K562 (cell line): ENCODE measurements around the gene MCM5. TPM values are rescaled to one million over a fixed set of nuclear protein-coding genes. Genes with fewer than 3 reads are reported as not detected.

Source experiments
- ATAC-seq: fragments of 200-7000 bp; cut with Tn5 transposase; 3 replicates; pipeline ENCODE4 v1.9.1; 2020; ENCODE audit warnings: moderate library complexity
- BruUV-seq: library from RNA; stranded (reverse); fragments of 400-500 nt; replicated peaks from 2 replicates; lab custom pipeline; 2021; lab: Mats Ljungman, UMichigan
- CTCF ChIA-PET: fragments of 300-600 bp; formaldehyde crosslinking; extraction: SDS; loops from one replicate; lab custom pipeline; 2021; ENCODE audit warnings: low intra/inter-chr PET ratio; lab: Yijun Ruan, JAX
- POLR2A ChIA-PET: fragments of 300-600, 350-650 bp; sonication (Branson Sonifier 250); formaldehyde crosslinking; extraction: SDS; loops from one replicate; lab custom pipeline; 2021; ENCODE audit warnings: antibody characterized with exemption, inconsistent platforms; lab: Yijun Ruan, JAX
- DNase-seq, 4 experiments: peaks; one replicate each; pipeline versions ENCODE4 v3.0.0 to v3.0.0-alpha.2; 2011 to 2018; ENCODE audit warnings: low spot score in 3 of 4, mixed read lengths in 3 of 4; ENCODE audit errors: extremely low read depth in 1 of 4
- FAIRE-seq: peaks from 2 replicates; lab custom pipeline; 2011; peaks lifted over from hg19 to GRCh38; lab: Jason Lieb, UNC
- H2AFZ ChIP-seq: 2 replicates; pipeline ENCODE4 v1.6.0; 2011; ENCODE audit warnings: low read depth, low read length, control low read depth, inconsistent platforms
- H3K27ac ChIP-seq: fragments of 200-600 bp; 3 replicates; pipeline ENCODE4 v1.8.0; 2011; ENCODE audit warnings: low read depth, mild to moderate bottlenecking, control low read depth, inconsistent platforms, low read length, moderate library complexity, mixed read lengths; ENCODE audit errors: extremely low read depth
- H3K27me3 ChIP-seq, 2 experiments: fragments of 300-600 bp in 1 of 2; 2 replicates in 1 of 2; 3 replicates in 1 of 2; pipeline versions ENCODE4 v1.6.0 to v1.8.0; 2011; ENCODE audit warnings: inconsistent platforms in 2 of 2, low read length in 2 of 2, mild to moderate bottlenecking in 1 of 2, mixed read lengths in 1 of 2, moderate library complexity in 1 of 2; ENCODE audit not compliant: control insufficient read depth in 2 of 2, insufficient read depth in 2 of 2
- H3K36me3 ChIP-seq: fragments of 300-600 bp; 3 replicates; pipeline ENCODE4 v1.8.0; 2011; ENCODE audit warnings: mild to moderate bottlenecking, low read length, inconsistent platforms; ENCODE audit not compliant: control insufficient read depth, insufficient read depth
- H3K4me1 ChIP-seq, 2 experiments: fragments of 200-600 bp in 1 of 2; replicated peaks in 1 of 2; 2 replicates in 1 of 2; 3 replicates in 1 of 2; pipeline versions ENCODE4 v1.5.1 to v1.8.0; 2011; ENCODE audit warnings: inconsistent platforms in 2 of 2, low read length in 2 of 2, mild to moderate bottlenecking in 1 of 2, mixed read lengths in 1 of 2, moderate library complexity in 1 of 2; ENCODE audit not compliant: control insufficient read depth in 2 of 2, insufficient read depth in 2 of 2
- H3K4me2 ChIP-seq: 2 replicates; pipeline ENCODE4 v1.6.1; 2011; ENCODE audit warnings: low read length, control low read depth, inconsistent platforms, mixed read lengths; ENCODE audit not compliant: insufficient read depth
- H3K4me3 ChIP-seq: fragments of 200-600 bp; sonication (generic), shearing (Covaris generic); 2 replicates; pipeline ENCODE4 v1.5.1; 2016; ENCODE audit warnings: control low read depth, inconsistent platforms
- H3K79me2 ChIP-seq: fragments of 200-600 bp; 3 replicates; pipeline ENCODE4 v1.8.0; 2011; ENCODE audit warnings: low read length, inconsistent platforms; ENCODE audit not compliant: control insufficient read depth, insufficient read depth
- H3K9ac ChIP-seq, 2 experiments: 2 replicates each; pipeline versions ENCODE4 v1.6.0 to v1.6.1; 2011; ENCODE audit warnings: low read depth in 2 of 2, low read length in 2 of 2, control low read depth in 1 of 2, inconsistent platforms in 1 of 2, mild to moderate bottlenecking in 1 of 2, mixed read lengths in 1 of 2; ENCODE audit not compliant: insufficient read depth in 1 of 2
- H3K9me1 ChIP-seq: one replicate; pipeline ENCODE4 v1.6.0; 2011; ENCODE audit warnings: inconsistent platforms, mild to moderate bottlenecking, low read length, moderate library complexity; ENCODE audit not compliant: control insufficient read depth, insufficient read depth
- H3K9me3 ChIP-seq: replicated peaks from 2 replicates; pipeline ENCODE4 v1.5.1; 2011; ENCODE audit warnings: low read depth, low read length, inconsistent platforms; ENCODE audit not compliant: control insufficient read depth, insufficient read depth
- H4K20me1 ChIP-seq: replicated peaks from 2 replicates; pipeline ENCODE4 v1.6.1; 2011; ENCODE audit warnings: low read length, inconsistent platforms, mixed read lengths; ENCODE audit not compliant: control insufficient read depth, insufficient read depth
- E4F1 ChIP-seq: fragments of 250-450 bp; sonication (Bioruptor Pico); IDR thresholded peaks from 2 replicates; pipeline ENCODE4 v1.5.0; 2021; ENCODE audit warnings: mild to moderate bottlenecking, borderline replicate concordance
- GTF2F1 ChIP-seq: IDR thresholded peaks from 2 replicates; pipeline ENCODE4 v1.6.1; 2011; ENCODE audit warnings: low read depth, low read length, improper control_type of control experiment
- HIVEP1 ChIP-seq: fragments of 250-450 bp; sonication (Bioruptor Pico); IDR thresholded peaks from 2 replicates; pipeline ENCODE4 v1.4.0; 2020; ENCODE audit warnings: mild to moderate bottlenecking
- PREB ChIP-seq: sonication (generic); formaldehyde crosslinking; IDR thresholded peaks from 2 replicates; pipeline ENCODE4 v1.8.1; 2023; ENCODE audit warnings: mild to moderate bottlenecking, missing genetic modification reagents
- RFX1 ChIP-seq: fragments of 450-650 bp; IDR thresholded peaks from 2 replicates; pipeline ENCODE4 v1.6.1; 2016; ENCODE audit warnings: mild to moderate bottlenecking, moderate library complexity
- STAT6 ChIP-seq: sonication (generic); formaldehyde crosslinking; IDR thresholded peaks from 2 replicates; pipeline ENCODE4 v1.8.1; 2023; ENCODE audit warnings: mild to moderate bottlenecking, missing genetic modification reagents
- TGIF2 ChIP-seq: sonication (generic); formaldehyde crosslinking; IDR thresholded peaks from 2 replicates; pipeline ENCODE4 v1.8.1; 2022; ENCODE audit warnings: mild to moderate bottlenecking, missing genetic modification reagents, moderate library complexity
- ZBTB11 ChIP-seq, 3 experiments: fragments of 200-800 bp in 1 of 3; fragments of 250-450 bp in 1 of 3; fragments of 450-650 bp in 1 of 3; sonication (Bioruptor Pico) in 1 of 3; sonication (Bioruptor generic) in 1 of 3; formaldehyde crosslinking in 1 of 3; IDR thresholded peaks; 2 replicates each; pipeline versions ENCODE4 v1.6.1 to v1.8.0; 2016 to 2022; ENCODE audit warnings: mild to moderate bottlenecking in 2 of 3, missing genetic modification characterization in 2 of 3, missing compliant biosample characterization in 1 of 3, moderate library complexity in 1 of 3
- ZBTB7A ChIP-seq: IDR thresholded peaks from 2 replicates; pipeline ENCODE4 v1.6.1; 2011; ENCODE audit warnings: low read depth, mild to moderate bottlenecking, low read length, moderate library complexity, borderline replicate concordance; ENCODE audit not compliant: control insufficient read depth
- ZNF586 ChIP-seq: fragments of 450-650 bp; formaldehyde crosslinking; conservative IDR thresholded peaks from 2 replicates; pipeline ENCODE4 v1.4.0; 2020; ENCODE audit warnings: mild to moderate bottlenecking, moderate library complexity
- WGBS: fragments of 100-300 bp; shearing (Covaris generic); methylation state at CpG from one replicate; pipeline ENCODE4 v1.1.6; 2016; ENCODE audit warnings: low coverage, mixed read lengths; ENCODE audit not compliant: insufficient coverage; ENCODE audit errors: missing lambda C conversion rate; 5-methylcytosine and 5-hydroxymethylcytosine counted together
- in situ Hi-C: fragments of 300-500 bp; cut with MboI; formaldehyde crosslinking; loops from 4 replicates; pipeline ENCODE4 v1.15.0; 2018; ENCODE audit warnings: inconsistent platforms, mixed read lengths
- intact Hi-C: fragments of 100-400 bp; cut with micrococcal nuclease; formaldehyde crosslinking; loops from 2 replicates; pipeline ENCODE4 v1.14.2; 2022
- polyA plus RNA-seq, 8 experiments: library from polyadenylated mRNA; depleted of rRNA in 4 of 8; stranded (reverse) in 5 of 8; unstranded in 3 of 8; fragments of >200 nt; fragmentation: Nextera tagmentation in 2 of 8; fragmentation: Illumina TruSeq in 1 of 8; extraction: Ambion mirVana in 2 of 8; extraction: Trizol in 1 of 8; gene quantifications; 2 replicates each; pipeline versions ENCODE4 v1.2.1 to v1.2.3, GENCODE V29; 2011 to 2014; ENCODE audit warnings: inconsistent platforms in 1 of 8, missing spikeins in 1 of 8
- total RNA-seq, 7 experiments: library from RNA; depleted of rRNA in 6 of 7; stranded (reverse); fragments of >200 nt in 6 of 7; fragmentation: Illumina TruSeq in 2 of 7; extraction: Trizol in 2 of 7; gene quantifications; 2 replicates each; pipeline versions ENCODE4 v1.2.1 to v1.2.3, GENCODE V29; 2011 to 2021; ENCODE audit warnings: low replicate concordance in 1 of 7

MCM5 gene
- total and polyA plus RNA-seq, 9 of the 15 experiments (the other 6 are each of a cell fraction or from before 2014, with no cell fraction given) = 5.6 to 180 (median 66.1) TPM

- CTCF ChIA-PET = no interaction called here
- intact Hi-C loops (no loop called here), in situ Hi-C loops (no loop called here)
- H3K79me2 ChIP-seq = no peaks in the 10 kb centered on the region
- no peak for FAIRE-seq
- no peak overlapping the region for H2AFZ ChIP-seq
- no peaks in the 10 kb centered on the region for H3K9me1 ChIP-seq
- H3K27ac ChIP-seq = no peak overlapping the region
- no peak overlapping the region for H3K4me3 ChIP-seq
- H3K4me1 ChIP-seq = peaks cover 7 to 21% of the 10 kb centered on the region in 2 experiments; a peak in 4 of 5 replicates
- no peak overlapping the region for H3K9ac ChIP-seq
- no peaks in the 10 kb centered on the region for H4K20me1 ChIP-seq
- 73% methylated on average over 9 of the region's 17 CpGs for WGBS
- BruUV-seq = no TSS peak
- peaks cover 12% of the 10 kb centered on the region; the same call in 1 of the 3 replicates for H3K36me3 ChIP-seq
- no peaks in the 10 kb centered on the region for H3K9me3 ChIP-seq
- ATAC-seq = no peak
- no peaks in the 10 kb centered on the region for H3K27me3 ChIP-seq
- H3K4me2 ChIP-seq = no peak overlapping the region
- POLR2A ChIA-PET = no interaction called here
- DNase-seq = no peak
- TF ChIP-seq ZNF586 (CRISPR knock-in tag) (no peak), GTF2F1 (no peak), ZBTB11 (CRISPR knock-in tag; IDR thresholded peaks at IDR 0.05) (no peak), E4F1 (CRISPR knock-in tag) (no peak), ZBTB7A (no peak), TGIF2 (CRISPR knock-in tag) (no peak), PREB (CRISPR knock-in tag) (no peak), HIVEP1 (CRISPR knock-in tag) (no peak), STAT6 (CRISPR knock-in tag) (no peak), RFX1 (no peak)
Measured at GRCh38 chr22:35449829-35450689, 50.1 kb downstream of the MCM5 start.
